HCT116 (cell line): ENCODE measurements around the gene OLFML2A. TPM values are rescaled to one million over a fixed set of nuclear protein-coding genes. Genes with fewer than 3 reads are reported as not detected.
A peak's percentile ranks its signal among the peaks of the same experiment; 100 is the strongest.

Source experiments
- ATAC-seq: fragments of 200-7000 bp; cut with Tn5 transposase; 2 replicates; pipeline ENCODE4 v1.9.1; 2020; ENCODE audit warnings: mild to moderate bottlenecking, moderate library complexity
- BruUV-seq: library from RNA; stranded (reverse); fragments of 400-500 nt; replicated peaks from 2 replicates; lab custom pipeline; 2021; lab: Mats Ljungman, UMichigan
- CTCF ChIA-PET: fragments of 300-600 bp; sonication (Branson Sonifier 250); formaldehyde crosslinking; loops from one replicate; lab custom pipeline; 2021; ENCODE audit warnings: antibody characterized with exemption; lab: Charles Lee
- POLR2A ChIA-PET: fragments of 300-600, 350-600 bp; sonication (Branson Sonifier 250); formaldehyde crosslinking; loops from one replicate; lab custom pipeline; 2021; ENCODE audit warnings: antibody characterized with exemption; lab: Charles Lee
- RAD21 ChIA-PET, 2 experiments: fragments of 300-600 bp; sonication (Branson Sonifier 250); formaldehyde crosslinking; loops; one replicate each; lab custom pipeline; 2023; ENCODE audit warnings: low total read pairs in 2 of 2; ENCODE audit not compliant: uncharacterized antibody in 2 of 2, unreplicated experiment in 2 of 2, low non-redundant PET in 1 of 2; lab: Charles Lee
- DNase-seq: peaks from one replicate; pipeline ENCODE4 v3.0.0-alpha.2; 2010; ENCODE audit warnings: low read depth, low spot score
- H2AFZ ChIP-seq: fragments of 200-600 bp; shearing (Covaris generic), sonication (generic); 2 replicates; pipeline ENCODE4 v1.6.1; 2017; ENCODE audit warnings: low read depth, mixed run types, mixed read lengths, antibody characterized with exemption, low read length; ENCODE audit not compliant: poor library complexity, severe bottlenecking
- H3K27ac ChIP-seq: 2 replicates; pipeline ENCODE4 v1.5.1; 2012; ENCODE audit warnings: low read depth, low read length
- H3K27me3 ChIP-seq: fragments of 200-600 bp; sonication (generic); 2 replicates; pipeline ENCODE4 v1.6.1; 2016; ENCODE audit warnings: mixed run types, low read length, mixed read lengths; ENCODE audit not compliant: insufficient read depth
- H3K36me3 ChIP-seq, 2 experiments: fragments of 200-500 bp in 1 of 2; fragments of 200-600 bp in 1 of 2; sonication (Bioruptor generic) in 1 of 2; sonication (generic) in 1 of 2; 2 replicates each; pipeline versions ENCODE4 v1.5.1 to v1.6.1; 2014 to 2016; ENCODE audit warnings: low read length in 2 of 2, inconsistent platforms in 1 of 2, mixed read lengths in 1 of 2, mixed run types in 1 of 2; ENCODE audit not compliant: insufficient read depth in 2 of 2, control insufficient read depth in 1 of 2
- H3K4me1 ChIP-seq, 2 experiments: fragments of 200-600 bp in 1 of 2; sonication (generic) in 1 of 2; 2 replicates each; pipeline versions ENCODE4 v1.5.1 to v1.6.1; 2012 to 2017; ENCODE audit warnings: low read length in 2 of 2, inconsistent platforms in 1 of 2, mild to moderate bottlenecking in 1 of 2, mixed read lengths in 1 of 2, mixed run types in 1 of 2, moderate library complexity in 1 of 2; ENCODE audit not compliant: insufficient read depth in 2 of 2, control insufficient read depth in 1 of 2
- H3K4me2 ChIP-seq: fragments of 200-600 bp; sonication (generic); 2 replicates; pipeline ENCODE4 v1.6.1; 2017; ENCODE audit warnings: mixed run types, low read length, mixed read lengths
- H3K4me3 ChIP-seq, 2 experiments: fragments of 200-600 bp in 1 of 2; sonication (generic) in 1 of 2; replicated peaks in 1 of 2; 2 replicates each; pipeline ENCODE4 v1.5.1; 2011 to 2016; ENCODE audit warnings: low read length in 2 of 2, control low read depth in 1 of 2, low read depth in 1 of 2, mild to moderate bottlenecking in 1 of 2, mixed read lengths in 1 of 2, mixed run types in 1 of 2
- H3K79me2 ChIP-seq: fragments of 200-600 bp; sonication (generic); 2 replicates; pipeline ENCODE4 v1.6.1; 2017; ENCODE audit warnings: mild to moderate bottlenecking, mixed run types, low read length, moderate library complexity, mixed read lengths; ENCODE audit not compliant: insufficient read depth
- H3K9ac ChIP-seq: fragments of 200-600 bp; sonication (generic); 2 replicates; pipeline ENCODE4 v1.6.1; 2016; ENCODE audit warnings: low read length, mixed read lengths
- H3K9me2 ChIP-seq: fragments of 200-600 bp; sonication (generic), shearing (Covaris generic); 2 replicates; pipeline ENCODE4 v1.6.1; 2017; ENCODE audit warnings: mixed run types, mild to moderate bottlenecking, moderate library complexity; ENCODE audit not compliant: insufficient read depth
- H3K9me3 ChIP-seq, 2 experiments: fragments of 200-500 bp in 1 of 2; fragments of 200-600 bp in 1 of 2; sonication (Bioruptor generic) in 1 of 2; sonication (generic) in 1 of 2; 2 replicates each; pipeline ENCODE4 v1.6.1; 2014 to 2017; ENCODE audit warnings: low read length in 2 of 2, mixed read lengths in 2 of 2, inconsistent platforms in 1 of 2, low read depth in 1 of 2, mild to moderate bottlenecking in 1 of 2, mixed run types in 1 of 2, moderate library complexity in 1 of 2; ENCODE audit not compliant: control insufficient read depth in 1 of 2, insufficient read depth in 1 of 2
- H4K20me1 ChIP-seq: fragments of 200-600 bp; sonication (generic), shearing (Covaris generic); 2 replicates; pipeline ENCODE4 v1.6.1; 2017; ENCODE audit warnings: mixed run types, mild to moderate bottlenecking, moderate library complexity; ENCODE audit not compliant: insufficient read depth
- CEBPB ChIP-seq: IDR thresholded peaks from 2 replicates; pipeline ENCODE4 v1.6.1; 2012; ENCODE audit warnings: low read depth
- EGR1 ChIP-seq: IDR thresholded peaks from 2 replicates; pipeline ENCODE4 v1.6.1; 2012; ENCODE audit warnings: low read depth
- ELF1 ChIP-seq: IDR thresholded peaks from 2 replicates; pipeline ENCODE4 v1.6.1; 2012; ENCODE audit warnings: low read depth, borderline replicate concordance
- POLR2AphosphoS5 ChIP-seq: IDR thresholded peaks from 2 replicates; pipeline ENCODE4 v1.6.1; 2011; ENCODE audit warnings: mild to moderate bottlenecking, low read depth, low read length, moderate library complexity
- TCF7L2 ChIP-seq: IDR thresholded peaks from 2 replicates; pipeline ENCODE4 v1.7.0; 2011; ENCODE audit warnings: borderline replicate concordance, inconsistent platforms; ENCODE audit not compliant: insufficient read depth, insufficient read length; ENCODE audit errors: extremely low read depth
- intact Hi-C: fragments of 100-400 bp; cut with micrococcal nuclease; formaldehyde crosslinking; loops from 2 replicates; pipeline ENCODE4 v1.10.0; 2022
- total RNA-seq: library from RNA; stranded (reverse); gene quantifications from one replicate; pipeline ENCODE4 v1.2.1, GENCODE V29; 2021; ENCODE audit not compliant: unreplicated experiment
- TF ChIP-seq, protein P1 (sequence below), 3 experiments: fragments of 200-600 bp in 1 of 3; sonication (generic) in 1 of 3; IDR thresholded peaks in 2 of 3; conservative IDR thresholded peaks in 1 of 3; 2 replicates each; pipeline ENCODE4 v1.5.1; 2012 to 2017; ENCODE audit warnings: low read depth in 2 of 3, low read length in 2 of 3, antibody characterized with exemption in 1 of 3, borderline replicate concordance in 1 of 3, control low read depth in 1 of 3, mild to moderate bottlenecking in 1 of 3, mixed read lengths in 1 of 3, mixed run types in 1 of 3, moderate library complexity in 1 of 3; ENCODE audit not compliant: insufficient read depth in 1 of 3

Gene OLFML2A
- total RNA-seq, 1 experiment from 2014 or later = 6.3 TPM

GRCh38 chr9:124858330-124859046 lies 81.6 kb downstream of the OLFML2A start:
- intact Hi-C loops = loop anchor here (5.0 to 10.0 kb wide), 2 partner anchors 284 to 444 kb away; partner anchors contain the start of genes PSMB7 and SCAI
- BruUV-seq = no TSS peak
- Histone ChIP-seq H3K4me1 (peaks cover 14 to 52% of the 10 kb centered on the region in 2 experiments), H3K9me3 (no peaks in the 10 kb centered on the region), H3K79me2 (peaks cover 43% of the 10 kb centered on the region), H2AFZ (no peak overlapping the region), H3K36me3 (peaks cover 33 to 46% of the 10 kb centered on the region in 2 experiments), H3K27me3 (no peaks in the 10 kb centered on the region), H3K27ac (peak overlapping the region; percentile 25; the same call in 1 of the 2 replicates), H4K20me1 (peaks cover 50% of the 10 kb centered on the region), H3K4me2 (peak overlapping the region; percentile 96; the same call in 1 of the 2 replicates), H3K9ac (peak overlapping the region; percentile 92; the same call in 1 of the 2 replicates), H3K4me3 (no peak overlapping the region), H3K9me2 (no peaks in the 10 kb centered on the region)
- POLR2A ChIA-PET = interaction anchor here (4.4 kb wide), 1 partner anchor 87 kb away, joined by 21 read pairs; the partner anchor contains the start of gene NR6A1
- RAD21 ChIA-PET = no interaction called here
- TF ChIP-seq EGR1 = no peak
- no peak for TF ChIP-seq TCF7L2
- TF ChIP-seq ELF1 = no peak
- TF ChIP-seq POLR2AphosphoS5 = peak; percentile 21; the same call in 1 of the 2 replicates
- no peak for TF ChIP-seq CEBPB
- TF ChIP-seq, protein P1, sequence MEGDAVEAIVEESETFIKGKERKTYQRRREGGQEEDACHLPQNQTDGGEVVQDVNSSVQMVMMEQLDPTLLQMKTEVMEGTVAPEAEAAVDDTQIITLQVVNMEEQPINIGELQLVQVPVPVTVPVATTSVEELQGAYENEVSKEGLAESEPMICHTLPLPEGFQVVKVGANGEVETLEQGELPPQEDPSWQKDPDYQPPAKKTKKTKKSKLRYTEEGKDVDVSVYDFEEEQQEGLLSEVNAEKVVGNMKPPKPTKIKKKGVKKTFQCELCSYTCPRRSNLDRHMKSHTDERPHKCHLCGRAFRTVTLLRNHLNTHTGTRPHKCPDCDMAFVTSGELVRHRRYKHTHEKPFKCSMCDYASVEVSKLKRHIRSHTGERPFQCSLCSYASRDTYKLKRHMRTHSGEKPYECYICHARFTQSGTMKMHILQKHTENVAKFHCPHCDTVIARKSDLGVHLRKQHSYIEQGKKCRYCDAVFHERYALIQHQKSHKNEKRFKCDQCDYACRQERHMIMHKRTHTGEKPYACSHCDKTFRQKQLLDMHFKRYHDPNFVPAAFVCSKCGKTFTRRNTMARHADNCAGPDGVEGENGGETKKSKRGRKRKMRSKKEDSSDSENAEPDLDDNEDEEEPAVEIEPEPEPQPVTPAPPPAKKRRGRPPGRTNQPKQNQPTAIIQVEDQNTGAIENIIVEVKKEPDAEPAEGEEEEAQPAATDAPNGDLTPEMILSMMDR (IDR thresholded peaks at IDR 0.05 in 2 of 3, conservative IDR thresholded peaks at IDR 0.05 in 1 of 3; ENCODE audit: borderline replicate concordance in 1 of 3, insufficient read depth in 1 of 3, low read depth in 2 of 3, low read length in 2 of 3) = peak in 2 of 3 experiments; percentile 35 to 43; a peak in 3 of 6 replicates
- CTCF ChIA-PET = interaction anchor here (0.9 to 11.7 kb wide), 3 partner anchors 12 to 84 kb away, joined by 3 to 601 read pairs (median 7); partner anchors contain the start of genes NR6A1 and OLFML2A
- no peak for ATAC-seq
- DNase-seq = no peak
